ENCODE data around the gene CEP85. TPM values are rescaled to one million over a fixed set of nuclear protein-coding genes. Genes with fewer than 3 reads are reported as not detected.
A peak's percentile ranks its signal among the peaks of the same experiment; 100 is the strongest.

CEP85 gene
- total and polyA plus RNA-seq, 9 of the 15 experiments (the other 6 are each of a cell fraction or from before 2014, with no cell fraction given): 42.1 to 140 (median 92.6) TPM

- TF ChIP-seq NCOA4 (IDR thresholded peaks at IDR 0.05; ENCODE audit: partially characterized antibody): no peak
- peak; percentile 36 for TF ChIP-seq SMAD1 (IDR thresholded peaks at IDR 0.05; ENCODE audit: low read depth, low read length, partially characterized antibody)
- TF ChIP-seq TFAP4 (CRISPR knock-in tag; IDR thresholded peaks at IDR 0.05; ENCODE audit: borderline replicate concordance): peak; percentile 91
- TF ChIP-seq ZBTB33 (CRISPR knock-in tag; IDR thresholded peaks at IDR 0.05): 0 out of 2 replicates have a peak, but pooled peaks have one; percentile 20
- no peak for TF ChIP-seq RFX5 (IDR thresholded peaks at IDR 0.05; ENCODE audit: low read depth, low read length)
- TF ChIP-seq MBD1 (CRISPR knock-in tag; IDR thresholded peaks at IDR 0.05): no peak
- peak; percentile 12; the same call in 1 of the 2 replicates for TF ChIP-seq MYNN (IDR thresholded peaks at IDR 0.05)
- TF ChIP-seq MYNN (CRISPR knock-in tag; IDR thresholded peaks at IDR 0.05): no peak
- TF ChIP-seq ARID4B (CRISPR knock-in tag; IDR thresholded peaks at IDR 0.05): peak; percentile 38; the same call in 1 of the 2 replicates
- no peak for TF ChIP-seq PCBP1 (IDR thresholded peaks at IDR 0.05; ENCODE audit: low read depth, low read length, poor library complexity, severe bottlenecking)
Observed at GRCh38 chr1:26281971-26282370, 48.0 kb downstream of the CEP85 start (continued).

All from K562 (cell line).